Body of pancreas (tissue), 4 donors: ENCODE data around the gene DMXL1. TPM values are rescaled to one million over a fixed set of nuclear protein-coding genes. Genes with fewer than 3 reads are reported as not detected.
"Not testable (repeated sequence)": the region's sequence is repeated elsewhere in the genome, so short reads cannot be mapped to it uniquely, and the experiment has no call there.

ENCODE experiments used
- ATAC-seq: fragments of 150-250 bp; one replicate; pipeline ENCODE4 v1.9.1; 2016
- DNase-seq, 4 donors: peaks; one replicate each; pipeline ENCODE4 v3.0.0-alpha.2; 2019
- H3K27ac ChIP-seq, 4 donors: fragments of 200-600 bp; sonication (generic); 1 replicate in 3 of 4; 2 replicates in 1 of 4; pipeline versions ENCODE4 v1.5.1 to v1.6.1; 2016 to 2019; ENCODE audit warnings: mild to moderate bottlenecking in 1 of 4, mixed read lengths in 1 of 4, moderate library complexity in 1 of 4
- H3K27me3 ChIP-seq, 2 donors: fragments of 200-600 bp; sonication (generic); one replicate each; pipeline ENCODE4 v1.6.0; 2016; ENCODE audit warnings: mild to moderate bottlenecking in 1 of 2
- H3K36me3 ChIP-seq, 2 donors: fragments of 200-600 bp; sonication (generic); replicated peaks in 1 of 2; 2 replicates each; pipeline ENCODE4 v1.5.1; 2016; ENCODE audit warnings: low read depth in 2 of 2; ENCODE audit not compliant: insufficient read depth in 1 of 2
- H3K4me1 ChIP-seq: fragments of 200-600 bp; sonication (generic); one replicate; pipeline ENCODE4 v1.6.0; 2016
- H3K4me3 ChIP-seq, 2 donors: fragments of 200-600 bp; sonication (generic); 1 replicate in 1 of 2; 2 replicates in 1 of 2; pipeline ENCODE4 v1.5.1; 2016 to 2019
- H3K9me3 ChIP-seq, 3 donors: fragments of 200-600 bp; sonication (generic); 1 replicate in 2 of 3; 2 replicates in 1 of 3; pipeline ENCODE4 v1.5.1; 2016
- CTCF ChIP-seq, 7 experiments: fragments of 450-650 bp in 4 of 7; fragments of 200-600 bp in 3 of 7; sonication (generic) in 3 of 7; IDR thresholded peaks; one replicate each; pipeline ENCODE4 v1.5.1; 2016 to 2019; ENCODE audit warnings: antibody characterized with exemption in 7 of 7
- POLR2A ChIP-seq, 3 donors: fragments of 450-650 bp; IDR thresholded peaks; one replicate each; pipeline ENCODE4 v1.6.1; 2016; ENCODE audit warnings: antibody characterized with exemption in 3 of 3, mild to moderate bottlenecking in 2 of 3
- WGBS, 2 donors: methylation state at CpG; one replicate each; pipeline ENCODE4 v1.1.5; 2017; 5-methylcytosine and 5-hydroxymethylcytosine counted together
- intact Hi-C: fragments of 100-400 bp; cut with DNase I; formaldehyde crosslinking; loops from one replicate; pipeline ENCODE4 v1.15.1; 2023
- total RNA-seq, 2 donors: library from RNA; depleted of rRNA; stranded (reverse); fragments of >200 nt; gene quantifications; one replicate each; pipeline ENCODE4 v1.1.0, GENCODE V29; 2016

Gene DMXL1
- total RNA-seq, 2 donors from 2014 or later, result 40.0 to 64.9 TPM

- TF ChIP-seq POLR2A (IDR thresholded peaks at IDR 0.05), result no peak
- TF ChIP-seq CTCF (IDR thresholded peaks at IDR 0.05), result no peak
- H3K27ac ChIP-seq, result no peak overlapping the region
- ATAC-seq (no peak), DNase-seq (no peak)
- H3K4me3 ChIP-seq, result no peak overlapping the region
- intact Hi-C loops, result no loop called here
- peaks cover 0 to 4% (median 0%) of the 10 kb centered on the region in 3 donors for H3K9me3 ChIP-seq
- H3K4me1 ChIP-seq, result no peaks in the 10 kb centered on the region
- WGBS, 2 donors, result 92 to 96% methylated on average over 2 of the region's 2 CpGs
- no peaks in the 10 kb centered on the region for H3K36me3 ChIP-seq
- no peaks in the 10 kb centered on the region for H3K27me3 ChIP-seq
Observed at GRCh38 chr5:119131530-119132304, 60.8 kb downstream of the DMXL1 start.

GRCh38 chr5:119135743-119136142 is 64.9 kb downstream of the DMXL1 start:
- H3K36me3 ChIP-seq, H3K4me1 ChIP-seq, H3K9me3 ChIP-seq, DNase-seq, intact Hi-C loops, ATAC-seq, H3K27me3 ChIP-seq, H3K27ac ChIP-seq, H3K4me3 ChIP-seq: not testable (repeated sequence)
- WGBS, 2 donors, result 98 to 99% methylated on average over 4 of the region's 4 CpGs

- WGBS, 2 donors, result 91 to 94% methylated on average over 7 of the region's 7 CpGs
- Histone ChIP-seq H3K9me3 (peaks cover 0 to 4% (median 0%) of the 10 kb centered on the region in 3 donors), H3K4me1 (no peaks in the 10 kb centered on the region), H3K27ac (no peak overlapping the region), H3K4me3 (no peak overlapping the region), H3K36me3 (no peaks in the 10 kb centered on the region), H3K27me3 (no peaks in the 10 kb centered on the region)
- TF ChIP-seq POLR2A (IDR thresholded peaks at IDR 0.05) (no peak), CTCF (IDR thresholded peaks at IDR 0.05) (no peak)
- peak; percentile 53 to 77 (median 56) for DNase-seq
- ATAC-seq, result peak; percentile 33
- intact Hi-C loops, result no loop called here
Observed at GRCh38 chr5:119136666-119137318, 65.9 kb downstream of the DMXL1 start.

- no peaks in the 10 kb centered on the region for H3K27me3 ChIP-seq
- TF ChIP-seq CTCF (IDR thresholded peaks at IDR 0.05) (no peak), POLR2A (IDR thresholded peaks at IDR 0.05) (no peak)
- WGBS, 2 donors, result 91 to 94% methylated on average over 4 of the region's 4 CpGs
- no peaks in the 10 kb centered on the region for H3K9me3 ChIP-seq
- no peaks in the 10 kb centered on the region for H3K4me1 ChIP-seq
- no peak overlapping the region for H3K4me3 ChIP-seq
- H3K36me3 ChIP-seq, result peaks cover 5% of the 10 kb centered on the region in 2 donors
- intact Hi-C loops, result no loop called here
- no peak overlapping the region for H3K27ac ChIP-seq
- DNase-seq (no peak), ATAC-seq (no peak)
Observed at GRCh38 chr5:119153629-119154028, 82.7 kb downstream of the DMXL1 start.

- no peak for DNase-seq
- Histone ChIP-seq H3K36me3 (no peaks in the 10 kb centered on the region), H3K27me3 (no peaks in the 10 kb centered on the region), H3K27ac (no peak overlapping the region), H3K9me3 (no peaks in the 10 kb centered on the region), H3K4me3 (no peak overlapping the region), H3K4me1 (no peaks in the 10 kb centered on the region)
- no peak for ATAC-seq
- 96 to 98% methylated on average over 2 of the region's 2 CpGs for WGBS, 2 donors
- no peak for TF ChIP-seq CTCF (IDR thresholded peaks at IDR 0.05)
- no peak for TF ChIP-seq POLR2A (IDR thresholded peaks at IDR 0.05)
- intact Hi-C loops, result no loop called here
Observed at GRCh38 chr5:119158144-119158543, 87.3 kb downstream of the DMXL1 start.
